ENCODE data around the gene LGI1. TPM values are rescaled to one million over a fixed set of nuclear protein-coding genes. Genes with fewer than 3 reads are reported as not detected.

The LGI1 gene
- 1 to 10 TPM; 4.8 to 6.0 (median 5.4) TPM for polyA plus RNA-seq (ENCODE audit: insufficient read length in 3 of 3)

DNA sequence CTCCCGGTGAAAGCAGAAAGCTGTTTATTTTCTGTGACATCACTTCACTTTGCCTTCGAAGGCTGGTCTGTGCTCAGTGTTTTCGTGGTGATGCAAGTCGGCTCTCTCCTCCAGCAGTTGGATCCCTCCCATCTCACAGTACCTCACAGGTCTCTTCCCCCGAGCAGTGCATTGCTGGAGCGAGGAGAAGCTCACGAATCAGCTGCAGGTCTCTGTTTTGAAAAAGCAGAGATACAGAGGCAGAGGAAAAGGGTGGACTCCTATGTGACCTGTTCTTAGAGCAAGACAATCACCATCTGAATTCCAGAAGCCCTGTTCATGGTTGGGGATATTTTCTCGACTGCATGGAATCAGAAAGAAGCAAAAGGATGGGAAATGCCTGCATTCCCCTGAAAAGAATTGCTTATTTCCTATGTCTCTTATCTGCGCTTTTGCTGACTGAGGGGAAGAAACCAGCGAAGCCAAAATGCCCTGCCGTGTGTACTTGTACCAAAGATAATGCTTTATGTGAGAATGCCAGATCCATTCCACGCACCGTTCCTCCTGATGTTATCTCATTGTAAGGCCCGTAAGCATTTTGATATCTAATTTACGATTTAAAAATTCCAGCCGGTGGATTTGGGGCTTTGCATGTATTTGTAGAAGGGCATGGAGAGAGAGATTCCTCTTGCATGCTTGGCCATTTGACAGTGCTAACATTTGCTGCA is at the start of gene LGI1:
Gene LGI1 (plus strand): TSS at position 136 of the 707 bp plus-strand sequence. CDS start 209 bp downstream, at position 345.
- no peak for DNase-seq (ENCODE audit: low read depth in 3 of 3, low spot score in 2 of 3)

GRCh38 chr10:93710333-93710909 is 47.3 kb upstream of the LGI1 start:
- no peak for DNase-seq (ENCODE audit: low read depth in 3 of 3, low spot score in 2 of 3)

- DNase-seq (ENCODE audit: low read depth in 3 of 3, low spot score in 2 of 3) = no peak
Measured at GRCh38 chr10:93711891-93712290, 45.8 kb upstream of the LGI1 start.

DNA sequence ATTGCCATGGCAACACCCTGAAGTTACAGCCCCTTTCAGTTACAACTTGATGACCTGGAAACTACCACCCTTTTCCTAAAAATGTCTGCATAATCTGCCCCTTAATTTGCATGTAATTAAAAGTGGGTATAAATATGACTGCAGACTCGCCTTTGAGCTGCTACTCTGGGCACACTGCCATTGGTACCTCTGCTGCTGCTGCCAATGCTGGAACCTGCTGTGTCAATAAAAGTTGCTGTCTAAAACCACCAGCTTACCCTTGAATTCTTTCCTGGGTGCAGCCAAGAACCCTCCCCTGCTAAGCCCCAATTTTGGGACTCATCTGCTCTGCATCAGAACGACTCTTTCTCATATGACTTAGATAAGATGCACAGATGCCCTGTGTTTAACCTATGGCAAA is 45.1 kb upstream of the LGI1 start:
- DNase-seq (ENCODE audit: low read depth in 3 of 3, low spot score in 2 of 3) = no peak

DNA sequence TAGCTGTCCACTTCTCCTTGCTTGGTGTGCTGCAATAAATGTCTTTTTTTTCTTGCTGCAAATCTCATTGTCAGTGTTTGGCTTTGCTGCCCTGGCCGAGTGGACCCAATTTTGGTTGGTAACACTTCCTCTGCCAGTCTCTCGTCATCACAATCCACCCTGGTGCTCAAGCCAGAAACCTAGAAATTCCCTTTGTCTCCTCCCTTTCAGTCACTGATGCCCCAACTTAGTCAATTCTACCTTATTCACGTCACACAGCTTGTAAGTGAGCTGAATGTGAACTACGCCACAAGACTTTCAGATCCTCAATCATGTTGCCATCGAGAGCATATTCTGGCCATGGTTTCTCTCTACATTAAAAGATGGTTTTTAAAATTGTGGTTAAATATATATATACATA is 42.4 kb upstream of the LGI1 start:
- DNase-seq (ENCODE audit: low read depth in 3 of 3, low spot score in 2 of 3) = no peak

GRCh38 chr10:93716766-93717165 is 41.0 kb upstream of the LGI1 start:
- DNase-seq (ENCODE audit: low read depth in 3 of 3, low spot score in 2 of 3) = no peak

DNA sequence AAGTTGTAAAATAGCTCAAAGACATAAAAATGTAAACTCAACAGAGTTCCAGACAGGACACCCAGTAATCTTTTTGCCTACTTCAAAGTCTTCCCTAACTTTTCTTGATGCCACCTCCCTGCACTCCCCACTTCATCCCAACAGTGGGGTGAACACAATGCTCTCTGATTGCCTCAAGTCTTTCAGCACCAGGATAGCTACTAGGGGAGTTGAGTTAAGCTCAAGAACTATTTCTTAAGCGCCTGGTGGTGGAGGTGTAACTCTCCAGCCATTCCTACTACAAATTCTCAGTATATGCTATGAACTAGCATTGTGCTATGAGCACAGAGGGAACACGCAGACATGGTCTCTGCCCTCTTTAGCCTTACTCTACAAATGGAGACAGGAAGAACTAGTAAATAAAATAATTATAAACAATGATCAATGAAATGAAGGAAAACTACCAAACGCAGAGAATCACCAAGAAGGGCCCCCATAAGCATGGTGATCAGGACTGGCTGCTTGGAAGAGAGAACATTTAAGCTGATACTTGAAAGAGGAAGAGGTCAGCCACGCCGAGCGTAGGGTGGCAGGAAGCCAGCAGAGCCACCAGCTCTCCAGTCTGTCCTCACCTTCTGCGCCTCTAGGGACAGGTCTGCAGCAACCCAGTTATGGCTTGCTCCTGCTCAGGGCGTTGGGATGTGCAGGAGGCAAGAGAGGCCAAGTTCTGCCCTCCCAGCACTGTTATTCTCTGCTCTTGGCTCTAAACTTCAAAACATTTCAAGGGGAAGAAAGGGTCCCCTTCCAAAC is 38.6 kb upstream of the LGI1 start:
- no peak for DNase-seq (ENCODE audit: low read depth in 3 of 3, low spot score in 2 of 3)

GRCh38 chr10:93719901-93720300 is 37.8 kb upstream of the LGI1 start:
- DNase-seq (ENCODE audit: low read depth in 3 of 3, low spot score in 2 of 3) = no peak

DNA sequence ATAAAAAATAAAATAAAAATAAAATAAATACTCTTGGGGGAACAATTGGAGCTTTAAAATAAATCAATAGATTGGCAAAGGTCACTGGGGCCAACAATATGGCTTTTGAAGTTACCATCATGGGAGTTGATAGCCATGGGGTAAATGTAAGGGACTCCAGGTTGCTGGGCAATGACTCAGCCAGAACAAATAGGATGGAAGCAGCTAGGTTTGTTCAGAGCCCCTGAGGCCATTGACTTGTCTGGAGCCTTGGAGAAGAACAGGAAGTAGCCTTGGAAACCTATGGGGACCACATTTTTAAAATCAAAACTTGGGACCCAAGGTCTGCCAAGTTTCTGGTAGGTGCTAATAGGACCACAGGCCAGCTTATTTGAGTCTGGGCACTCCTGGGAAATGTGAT is 35.2 kb upstream of the LGI1 start:
- DNase-seq (ENCODE audit: low read depth in 3 of 3, low spot score in 2 of 3) = no peak

DNA sequence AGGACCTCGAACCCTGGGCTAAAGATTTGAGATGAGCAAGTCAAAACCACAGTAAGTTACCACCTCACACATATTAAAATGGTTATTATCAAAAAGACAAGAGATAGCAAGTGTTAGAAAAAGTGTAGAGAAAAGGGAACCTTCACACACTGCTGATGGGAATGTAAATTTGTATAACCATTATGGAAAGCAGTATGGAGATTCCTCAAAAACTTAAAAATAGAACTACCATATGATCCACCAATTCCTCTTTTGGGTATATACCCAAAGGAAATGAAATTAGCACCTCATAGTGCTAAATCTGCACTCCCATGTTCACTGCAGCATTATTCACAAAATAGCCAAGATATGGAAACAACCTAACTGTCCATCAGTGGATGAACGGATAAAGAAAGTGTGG is 34.6 kb upstream of the LGI1 start:
- no peak for DNase-seq (ENCODE audit: low read depth in 3 of 3, low spot score in 2 of 3)

- no peak for DNase-seq (ENCODE audit: low read depth in 3 of 3, low spot score in 2 of 3)
Measured at GRCh38 chr10:93726024-93726423, 31.7 kb upstream of the LGI1 start.

GRCh38 chr10:93741367-93741766 is 16.4 kb upstream of the LGI1 start:
- DNase-seq (ENCODE audit: low read depth in 3 of 3, low spot score in 2 of 3) = no peak

GRCh38 chr10:93742633-93743349 is 14.9 kb upstream of the LGI1 start:
- no peak for DNase-seq (ENCODE audit: low read depth in 3 of 3, low spot score in 2 of 3)

- no peak for DNase-seq (ENCODE audit: low read depth in 3 of 3, low spot score in 2 of 3)
Measured at GRCh38 chr10:93745408-93746065, 12.2 kb upstream of the LGI1 start.

GRCh38 chr10:93746844-93747284 is 10.9 kb upstream of the LGI1 start:
- no peak for DNase-seq (ENCODE audit: low read depth in 3 of 3, low spot score in 2 of 3)

- no peak for DNase-seq (ENCODE audit: low read depth in 3 of 3, low spot score in 2 of 3)
Measured at GRCh38 chr10:93749218-93749799, 8.4 kb upstream of the LGI1 start.

DNA sequence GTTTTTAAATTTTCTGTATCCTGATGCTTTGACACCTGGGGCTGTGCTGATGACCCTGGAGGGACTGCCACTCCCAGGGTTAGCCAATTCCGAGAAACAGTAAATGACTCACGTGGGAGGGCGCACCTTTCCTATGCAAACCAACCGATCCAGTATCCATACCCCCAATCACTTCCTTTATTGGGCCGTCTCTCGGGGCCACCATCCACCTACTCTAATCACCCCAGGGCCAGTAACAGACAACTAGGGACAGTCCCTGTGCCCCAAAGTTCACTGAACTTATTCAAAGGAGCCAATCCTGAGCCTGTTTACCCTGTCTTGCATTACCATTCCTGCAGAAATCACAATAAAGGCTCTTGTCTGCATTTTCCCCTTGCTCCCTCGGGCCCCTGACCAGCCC is 6.6 kb upstream of the LGI1 start:
- no peak for DNase-seq (ENCODE audit: low read depth in 3 of 3, low spot score in 2 of 3)

- no peak for DNase-seq (ENCODE audit: low read depth in 3 of 3, low spot score in 2 of 3)
Measured at GRCh38 chr10:93751832-93752231, 5.9 kb upstream of the LGI1 start.

DNA sequence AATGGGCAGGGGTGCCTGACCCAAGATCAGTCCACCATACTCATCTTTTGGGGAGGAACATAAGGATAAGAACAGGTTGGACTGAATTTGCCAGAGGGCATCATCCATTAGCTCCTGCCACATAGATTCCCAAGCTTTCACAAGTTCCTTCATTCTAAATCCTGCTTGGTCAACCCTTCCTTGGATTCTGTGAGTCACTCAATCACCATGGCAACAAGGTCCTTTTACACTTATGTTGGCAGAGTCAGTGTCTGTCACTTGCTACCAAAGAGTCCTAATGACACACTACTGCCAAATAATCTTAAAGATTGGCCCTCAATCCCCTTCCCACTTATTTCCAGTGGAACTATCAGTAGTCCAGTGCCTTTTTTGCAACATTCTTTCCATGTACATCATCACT is 5.0 kb upstream of the LGI1 start:
- DNase-seq (ENCODE audit: low read depth in 3 of 3, low spot score in 2 of 3) = no peak

DNA sequence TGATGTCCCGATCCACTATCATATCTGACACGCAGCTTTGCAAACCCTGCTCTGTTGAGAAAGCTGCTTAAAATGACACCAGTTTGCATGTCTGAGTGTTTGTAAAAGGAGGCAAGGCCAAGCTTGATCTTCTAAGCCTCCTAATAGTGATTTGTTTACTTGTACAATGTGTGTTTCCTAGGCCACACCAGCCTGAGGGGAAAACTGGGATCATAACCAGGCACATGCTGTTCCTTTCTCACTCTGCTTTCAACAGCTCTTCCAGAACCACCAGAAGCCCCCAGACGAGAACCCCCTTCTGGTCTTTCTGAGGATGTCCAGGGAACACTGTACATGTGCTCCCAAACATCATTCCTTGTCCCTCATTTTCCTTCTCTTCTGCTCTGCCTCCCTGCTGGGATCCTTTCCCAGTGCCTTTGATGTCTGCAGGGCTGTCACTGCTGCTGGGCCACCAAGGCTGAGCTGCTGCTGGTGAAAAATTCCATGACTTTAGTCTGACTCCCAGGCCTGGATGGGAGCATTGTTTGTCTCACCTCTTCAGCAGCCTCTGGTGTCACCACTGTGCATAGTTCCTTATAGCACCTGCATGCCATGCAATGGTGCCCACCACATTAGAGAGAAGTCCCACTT is 4.0 kb upstream of the LGI1 start:
- DNase-seq (ENCODE audit: low read depth in 3 of 3, low spot score in 2 of 3) = no peak

Data from right renal cortex interstitium (tissue), 3 donors.